GM19463 (cell line): ENCODE measurements around the gene PIN4.
"Not testable (repeated sequence)": the region's sequence is repeated elsewhere in the genome, so short reads cannot be mapped to it uniquely, and the experiment has no call there.

Experiments used
- ATAC-seq: cut with Tn5 transposase; IDR thresholded peaks from one replicate; pipeline ENCODE4 v1.9.1; 2021; ENCODE audit warnings: mild to moderate bottlenecking, moderate library complexity; ENCODE audit not compliant: unreplicated experiment

The PIN4 gene

DNA sequence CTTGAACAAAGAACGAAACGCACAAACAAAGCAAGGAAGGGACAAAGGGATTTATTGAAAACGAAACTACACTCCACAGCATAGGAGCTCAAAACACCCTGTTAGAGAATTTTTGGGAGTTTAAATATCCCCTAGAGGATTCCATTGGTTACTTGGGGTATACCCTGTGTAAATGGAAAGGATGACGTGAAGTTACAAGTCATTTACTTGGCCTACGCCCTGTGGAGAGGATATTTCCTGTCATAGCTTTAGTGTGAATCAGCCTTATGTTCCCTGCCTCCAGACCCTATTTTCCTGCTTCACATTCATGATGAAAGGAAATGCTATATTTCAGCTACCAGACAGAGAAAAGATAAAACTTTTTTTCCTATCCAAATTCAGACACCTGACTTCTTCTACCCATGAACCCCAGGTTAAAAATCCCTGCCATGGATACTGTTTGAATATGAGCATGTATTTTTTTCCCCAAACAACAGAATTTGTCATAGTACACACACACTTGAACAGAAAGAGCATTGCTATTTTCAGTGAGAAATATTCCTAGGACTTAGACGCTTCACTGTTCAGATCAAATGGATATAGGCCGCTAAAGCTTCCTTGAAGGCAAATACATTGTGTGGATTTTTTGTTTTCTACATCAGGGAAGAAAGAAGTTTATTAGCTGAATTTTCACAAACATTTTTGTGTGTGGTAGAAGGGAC is 20.4 kb downstream of the PIN4 start:
- no peak for ATAC-seq

DNA sequence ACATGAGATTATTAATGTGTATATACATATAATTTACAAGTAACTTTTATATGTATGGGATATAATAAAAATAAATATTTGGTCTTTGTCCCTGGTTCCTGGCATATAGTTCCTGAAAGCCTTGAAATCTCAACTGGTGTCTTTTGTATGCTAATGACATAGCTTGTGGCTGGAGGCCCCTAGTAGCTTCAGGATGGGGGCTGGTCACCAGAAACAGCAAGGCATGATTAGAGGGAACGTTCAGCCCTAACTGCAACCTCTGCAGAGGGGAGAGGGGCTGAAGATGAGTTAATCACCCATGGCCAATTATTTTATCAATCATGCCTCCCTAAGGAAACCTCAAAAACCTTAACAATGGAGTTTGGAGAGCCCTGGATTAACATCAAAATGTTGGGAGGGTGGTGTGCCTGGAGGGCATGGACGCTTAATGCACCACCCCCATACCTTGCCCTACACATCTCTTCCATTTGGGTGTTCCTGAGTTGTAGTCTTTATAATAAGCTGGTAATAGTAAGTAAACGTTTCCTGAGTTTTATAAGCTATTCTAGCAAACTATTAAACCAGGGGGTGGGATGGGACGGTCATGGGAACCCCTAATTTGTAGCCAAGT is 21.3 kb downstream of the PIN4 start:
- ATAC-seq = no peak

DNA sequence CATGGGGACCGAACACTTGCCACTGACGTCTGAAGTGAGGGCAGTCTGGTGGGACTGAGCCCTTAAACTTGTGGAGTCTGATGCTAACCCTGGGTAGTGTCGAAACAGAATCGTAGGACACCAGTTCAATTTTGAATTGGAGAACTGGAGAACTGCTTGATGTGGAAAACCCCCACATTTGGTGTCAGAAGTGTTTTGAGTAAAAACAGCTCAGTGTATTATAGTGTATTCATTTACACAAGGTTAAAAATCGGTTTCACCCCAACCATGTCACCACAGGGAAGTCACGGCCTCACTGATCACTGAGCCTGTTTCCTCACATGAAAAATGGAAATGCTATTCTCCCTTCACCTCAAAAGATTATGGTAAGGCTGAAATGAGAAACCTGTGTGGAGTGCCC is 21.9 kb downstream of the PIN4 start:
- ATAC-seq = no peak

DNA sequence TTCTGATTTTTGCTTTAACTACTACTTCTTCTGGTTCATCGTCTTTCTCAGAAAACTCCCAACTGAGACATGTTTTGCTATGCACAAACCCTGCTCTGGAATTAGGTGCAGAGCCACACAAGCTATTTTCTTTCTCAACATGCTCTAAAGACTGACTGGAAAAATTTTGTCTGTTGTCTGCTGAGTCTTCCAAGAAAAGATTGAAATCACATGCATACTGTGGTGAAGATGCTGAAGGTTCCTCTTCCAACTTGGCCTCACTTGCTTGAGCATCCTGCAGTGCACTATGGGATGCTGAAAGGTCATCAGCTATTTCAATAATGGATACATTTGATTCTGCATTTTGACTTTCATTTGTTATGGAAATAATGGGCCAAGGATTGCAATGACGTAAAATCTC is 24.1 kb downstream of the PIN4 start:
- ATAC-seq = no peak

DNA sequence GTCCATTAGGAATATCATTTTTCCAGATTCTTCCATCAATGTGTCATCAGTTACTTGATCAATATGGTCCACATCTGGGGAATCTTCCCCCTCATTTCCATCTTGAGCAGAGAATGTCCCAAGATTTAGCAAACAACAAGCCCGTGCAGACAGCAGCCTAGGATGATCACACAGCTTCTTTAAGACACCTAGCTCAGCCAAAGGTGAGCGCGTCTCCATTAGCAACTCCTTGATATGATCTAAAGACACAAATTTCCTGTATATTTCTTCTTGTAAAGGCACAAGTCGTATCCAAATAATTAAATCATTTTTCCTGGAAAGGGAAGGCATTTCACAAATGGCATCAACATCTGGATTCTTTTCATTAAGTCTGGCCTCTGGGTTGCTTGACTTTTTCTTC is 25.8 kb downstream of the PIN4 start:
- ATAC-seq = no peak

DNA sequence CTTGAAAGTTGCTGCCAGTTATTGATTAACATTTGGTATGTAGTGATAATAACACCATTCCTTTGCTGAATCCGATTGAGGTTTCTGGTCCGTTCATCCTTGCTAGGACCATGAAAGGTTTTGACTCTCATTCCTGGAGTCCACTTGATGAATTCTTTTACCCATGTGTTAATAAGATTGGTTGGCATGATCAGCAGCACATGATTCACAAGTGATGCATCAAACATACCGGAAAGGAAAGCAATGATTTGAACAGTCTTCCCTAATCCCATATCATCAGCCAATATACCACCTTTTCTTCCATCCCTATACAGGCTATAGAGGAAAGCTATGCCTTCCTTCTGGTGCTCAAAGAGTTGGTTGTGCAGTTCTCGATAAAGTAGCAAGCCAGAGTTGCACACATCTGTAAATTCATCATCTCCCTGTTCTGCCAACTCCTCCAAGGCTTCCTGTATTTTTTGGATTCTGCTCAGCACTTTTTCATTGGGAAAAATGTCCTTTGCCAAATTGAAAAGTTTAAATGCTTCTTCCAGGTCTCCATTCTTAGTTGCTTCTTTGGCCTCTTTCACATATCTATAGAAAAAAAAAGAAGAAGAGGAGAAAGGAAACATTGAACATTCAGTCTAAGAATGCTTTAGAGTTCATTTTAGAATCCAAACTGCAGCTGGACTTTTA is 26.7 kb downstream of the PIN4 start:
- no peak for ATAC-seq

DNA sequence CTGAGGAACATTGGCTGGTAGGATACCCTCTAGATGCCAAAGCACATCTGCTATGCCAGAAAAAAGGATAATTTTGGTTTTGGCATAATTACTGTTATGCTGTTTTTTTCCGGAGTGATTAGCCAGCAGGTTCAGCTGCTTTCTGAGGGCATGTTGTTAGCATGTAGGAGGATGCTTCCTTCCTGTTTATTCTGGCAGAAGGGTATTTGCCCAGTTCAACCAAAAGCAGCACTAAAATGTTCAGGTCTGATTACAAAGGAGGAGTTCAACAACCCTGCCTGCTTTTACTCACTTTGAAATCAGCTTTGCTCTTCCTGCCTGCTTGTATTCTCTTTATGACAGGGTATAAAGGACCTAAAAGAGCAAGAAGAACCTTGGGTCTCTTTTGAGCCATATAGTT is 35.4 kb downstream of the PIN4 start:
- no peak for ATAC-seq

DNA sequence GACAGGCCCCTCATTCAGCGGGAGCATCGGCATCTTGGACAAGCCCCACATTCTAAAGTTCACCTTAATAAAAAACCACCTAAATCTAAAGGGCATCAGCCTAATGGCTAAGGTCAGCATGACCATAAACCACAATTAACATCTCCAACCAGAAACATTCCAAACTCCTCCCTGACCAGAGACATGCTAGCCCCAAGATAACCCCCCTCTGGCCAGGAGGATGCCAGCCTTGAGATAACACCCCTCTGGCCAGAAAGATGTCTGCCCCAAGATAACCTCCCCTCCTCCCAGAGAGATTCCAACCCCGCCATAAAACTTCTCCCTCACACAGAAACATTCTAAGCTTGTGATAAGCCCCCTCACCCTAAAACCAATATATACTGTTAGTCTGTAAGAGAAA is 38.8 kb downstream of the PIN4 start:
- not testable (repeated sequence) for ATAC-seq

DNA sequence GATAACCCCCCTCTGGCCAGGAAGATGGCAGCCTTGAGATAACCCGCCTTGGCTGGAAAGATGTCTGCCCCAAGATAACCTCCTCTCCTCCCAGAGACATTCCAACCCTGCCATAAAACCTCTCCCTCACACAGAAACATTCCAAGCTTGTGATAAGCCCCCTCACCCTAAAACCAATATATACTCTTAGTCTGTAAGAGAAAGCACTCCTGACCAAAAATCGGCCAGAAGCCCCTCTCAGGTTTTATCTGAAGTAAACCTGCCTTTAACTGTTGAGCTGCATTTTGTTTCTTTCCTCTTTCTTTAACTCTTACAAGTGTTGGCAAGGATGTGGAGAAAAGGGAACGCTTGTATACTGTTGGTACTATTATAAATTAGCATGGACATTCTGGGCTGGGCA is 48.7 kb downstream of the PIN4 start:
- no peak for ATAC-seq

DNA sequence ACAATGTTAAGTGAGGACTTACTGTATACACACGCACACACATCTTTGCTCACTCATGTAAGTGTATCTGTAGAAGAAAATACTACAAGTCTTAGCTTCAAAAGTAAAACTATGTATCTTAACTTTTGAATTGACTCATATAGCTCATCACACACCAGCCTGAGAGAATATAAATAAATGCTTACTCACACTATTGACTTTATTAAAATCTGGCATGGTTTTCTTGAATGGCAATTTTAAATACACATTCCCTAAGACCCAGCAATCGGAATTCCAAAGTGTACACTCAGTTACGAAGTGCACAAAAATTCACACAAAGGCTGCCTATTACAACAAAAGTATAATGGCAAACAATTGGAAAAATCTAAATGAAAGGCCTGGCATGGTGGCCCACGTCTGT is 55.3 kb downstream of the PIN4 start:
- no peak for ATAC-seq

DNA sequence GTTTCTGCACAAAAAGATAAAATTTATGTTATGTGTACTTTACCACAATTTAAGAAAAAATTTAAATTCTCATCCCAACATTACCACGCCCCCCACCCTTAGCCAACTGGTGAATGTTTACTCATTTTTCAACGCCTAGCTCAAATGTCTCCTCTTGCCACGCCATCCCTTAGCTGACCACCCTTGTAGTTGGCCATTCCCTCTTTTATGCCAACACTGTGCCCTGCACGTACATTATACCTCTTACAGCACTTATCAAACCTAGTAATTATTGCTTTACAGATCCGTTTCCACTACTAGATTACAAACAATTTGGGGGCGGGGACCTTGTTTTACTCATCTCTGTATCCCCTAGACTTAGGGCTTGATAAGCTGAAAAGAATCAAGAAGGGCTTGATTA is 56.6 kb downstream of the PIN4 start:
- no peak for ATAC-seq

DNA sequence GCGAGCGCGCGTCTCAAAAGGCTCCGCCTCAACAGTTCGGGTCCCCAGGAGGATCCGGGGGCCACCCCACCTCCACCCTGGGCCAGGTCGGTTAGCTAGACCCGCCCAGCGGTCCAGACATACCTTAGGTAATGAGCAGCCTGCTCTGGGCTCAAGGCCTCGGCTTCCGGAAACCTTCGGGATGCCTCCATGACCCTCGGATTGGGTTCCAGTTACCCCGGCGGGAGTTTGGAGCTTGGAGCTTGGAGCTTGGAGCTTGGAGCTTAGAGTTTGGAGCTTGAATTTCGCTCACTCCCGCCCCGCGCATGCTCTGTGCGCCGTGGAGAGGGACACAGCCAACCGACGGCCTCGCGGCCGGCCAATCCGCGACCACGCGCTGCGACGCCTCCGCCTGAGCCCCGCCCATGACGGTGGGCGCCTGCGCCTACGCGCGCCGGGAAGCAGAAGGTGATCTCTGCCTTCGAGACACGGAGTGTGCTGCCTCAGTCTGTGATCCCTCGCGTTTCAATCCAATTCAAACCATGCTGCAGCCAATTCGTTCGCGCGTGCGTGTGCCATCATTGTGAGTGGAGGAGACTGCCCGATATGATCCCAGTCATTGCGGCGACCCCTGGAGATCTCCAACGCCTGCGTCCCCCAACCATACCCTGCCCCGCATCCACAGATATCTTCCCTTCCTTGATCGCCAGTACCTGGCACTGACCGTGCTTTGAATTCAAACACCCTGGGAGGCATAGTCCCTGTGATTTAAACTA is 57.3 kb downstream of the PIN4 start, which contains the start of gene ERCC6L:
TSS of gene ERCC6L (minus strand) at position 307 of the 755 bp plus-strand sequence. CDS start at position 191, 116 bp downstream.
- ATAC-seq = peak; percentile 98

DNA sequence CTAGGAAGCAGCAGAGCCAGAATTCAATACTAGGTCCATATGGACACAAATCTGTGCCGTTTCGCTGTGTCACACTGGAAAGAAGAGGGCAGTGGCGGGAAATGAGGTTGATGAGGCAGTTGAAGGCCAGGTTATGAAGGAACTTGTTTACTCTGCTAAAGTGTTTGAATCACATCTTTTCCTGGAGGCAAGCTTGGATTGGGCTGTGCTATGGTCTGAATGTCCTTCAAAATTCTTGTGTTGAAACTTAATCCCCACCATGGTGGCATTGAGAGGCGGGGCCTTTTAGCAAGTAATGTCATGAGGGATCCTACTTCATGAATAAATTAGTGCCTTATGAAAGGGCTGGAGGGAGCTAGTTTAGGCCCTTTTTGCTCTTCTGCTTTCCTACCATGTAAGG is 59.4 kb downstream of the PIN4 start:
- no peak for ATAC-seq

DNA sequence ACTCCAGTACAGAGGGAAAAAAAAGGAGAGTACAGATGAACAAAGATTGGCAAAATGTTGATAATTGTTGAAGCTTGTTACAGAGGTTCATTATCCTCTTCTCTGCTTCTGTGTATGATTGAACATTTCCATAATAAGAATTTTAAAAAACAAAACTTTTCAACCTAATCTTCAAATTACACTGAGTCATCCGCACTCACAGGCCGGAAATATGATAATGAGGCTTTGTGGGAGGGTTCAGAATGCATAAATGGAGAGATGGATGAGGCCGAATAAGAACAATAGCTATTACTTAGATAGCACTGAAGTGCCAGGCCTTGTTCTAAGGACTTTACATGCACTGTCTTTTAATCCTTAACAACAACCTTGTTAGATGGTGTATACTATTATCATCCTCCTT is 61.9 kb downstream of the PIN4 start:
- ATAC-seq = no peak

DNA sequence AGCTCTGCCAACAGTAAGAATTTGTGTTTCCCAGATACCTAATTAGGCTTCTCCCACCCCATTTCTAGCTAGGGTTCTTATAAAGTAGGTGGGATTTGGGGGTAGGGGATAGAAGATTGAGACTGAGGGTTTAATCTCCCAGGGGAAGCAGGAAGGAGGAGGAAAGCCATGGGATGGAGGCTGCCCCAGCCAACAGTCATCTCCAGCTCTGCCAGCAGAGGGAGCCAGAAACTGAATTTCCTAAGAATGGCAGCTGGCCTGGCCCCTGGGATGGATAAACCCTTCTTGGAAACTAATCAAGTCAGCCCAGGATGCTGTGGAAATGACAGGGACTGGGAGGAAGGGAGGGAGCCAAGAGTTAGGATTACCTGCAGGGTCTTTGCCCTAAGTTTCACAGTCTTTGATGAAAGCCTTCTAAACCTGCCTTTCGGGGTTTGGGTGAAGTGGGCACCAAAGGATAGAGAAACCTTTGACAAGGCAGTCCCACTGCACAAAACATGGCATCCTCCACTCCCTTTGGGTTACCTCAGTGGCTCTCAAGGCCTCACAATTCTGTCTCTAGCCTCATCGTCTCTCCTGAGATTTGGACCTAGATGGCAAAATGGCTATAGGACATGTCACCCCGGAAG is 64.0 kb downstream of the PIN4 start:
- ATAC-seq = peak; percentile 73

DNA sequence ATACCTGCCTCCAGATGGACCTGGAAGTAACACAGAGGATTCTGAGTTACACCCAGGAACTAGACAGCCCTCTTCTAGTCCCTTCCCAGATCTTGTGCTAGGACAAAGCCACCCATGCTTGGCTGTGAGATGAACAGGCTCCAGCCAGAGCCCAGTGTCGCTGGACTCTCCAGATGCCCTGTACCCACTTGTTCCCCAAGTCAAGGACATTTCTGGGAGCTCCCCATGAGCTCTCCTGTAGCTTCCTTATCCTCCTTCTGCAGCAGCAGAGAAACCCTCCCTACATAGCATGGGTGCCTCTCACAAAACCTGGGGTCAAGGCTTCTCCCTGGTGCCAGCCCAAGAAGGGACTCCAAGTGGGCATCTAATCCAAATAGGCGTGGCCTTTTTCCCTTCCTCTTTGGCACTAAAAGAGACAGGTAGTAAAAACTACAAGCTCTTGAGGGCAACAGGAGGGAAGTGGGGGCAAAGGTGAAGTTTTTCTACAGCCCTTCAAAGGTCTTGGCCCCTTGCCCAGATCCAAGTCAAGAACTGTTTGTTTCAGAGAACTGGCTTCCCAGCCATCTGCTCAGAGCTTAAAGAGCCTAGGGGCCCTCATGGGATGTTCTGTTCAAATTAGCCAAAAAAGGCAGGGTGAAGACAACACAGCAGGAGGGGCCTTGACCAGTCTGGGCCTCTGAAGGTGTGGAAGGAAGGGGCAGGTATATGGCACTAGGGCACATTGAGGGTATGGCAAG is 65.8 kb downstream of the PIN4 start:
- no peak for ATAC-seq
